Raji (cell line): Measurements from ENCODE around the gene PTPRT.

Experiments used
- POLR2A ChIP-seq: IDR thresholded peaks from 2 replicates; pipeline ENCODE4 v1.6.1; 2011; ENCODE audit warnings: low read depth, low read length, control low read depth; ENCODE audit not compliant: insufficient read depth

The PTPRT gene

GRCh38 chr20:43191946-43192863 is 2.5 kb upstream of the PTPRT start:
- TF ChIP-seq POLR2A, result no peak

DNA sequence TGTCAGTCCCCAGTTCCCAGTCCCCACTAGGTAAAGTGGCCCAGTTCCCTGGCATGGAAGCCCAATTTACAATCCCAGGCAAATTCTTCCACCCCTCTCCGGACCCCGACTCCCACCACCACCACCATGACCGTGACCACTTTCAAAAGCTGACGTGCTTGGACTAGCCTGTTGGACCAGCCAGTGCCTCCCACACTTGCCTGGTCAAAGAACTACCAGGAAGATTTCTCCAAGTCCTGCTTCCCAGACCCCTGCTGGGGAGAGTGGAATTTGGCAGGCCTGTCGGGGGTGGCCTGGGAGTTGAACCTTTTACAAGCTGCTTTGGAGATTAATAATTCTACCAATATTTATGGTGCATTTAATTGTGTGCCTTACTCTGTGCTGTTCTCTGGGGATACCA is 1.4 kb upstream of the PTPRT start:
- TF ChIP-seq POLR2A, result no peak

GRCh38 chr20:43190332-43190953 is 737 bp upstream of the PTPRT start:
- TF ChIP-seq POLR2A, result no peak

GRCh38 chr20:43188861-43189553 is 699 bp downstream of the PTPRT start:
- no peak for TF ChIP-seq POLR2A

DNA sequence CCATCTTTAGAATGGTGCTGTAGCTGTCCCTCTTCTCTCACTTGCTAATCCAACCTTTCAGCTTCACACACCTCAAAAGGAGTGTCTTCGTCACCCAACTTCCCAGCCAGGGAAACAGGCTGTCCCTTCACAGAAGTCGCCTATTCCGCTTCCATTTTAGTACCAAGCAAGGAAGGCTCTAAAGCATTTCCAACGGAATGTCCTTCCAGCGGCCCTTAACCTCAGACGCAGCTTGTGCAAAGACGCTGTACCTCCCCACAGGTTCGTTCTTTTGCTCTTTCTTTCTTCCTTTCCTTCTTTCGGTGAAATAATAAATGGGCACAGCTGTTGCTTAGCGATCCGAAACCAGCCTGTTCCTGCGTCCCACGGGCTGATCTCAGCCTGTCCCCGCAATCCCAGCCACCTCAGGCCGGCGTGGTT is 1.5 kb downstream of the PTPRT start:
- TF ChIP-seq POLR2A, result no peak

DNA sequence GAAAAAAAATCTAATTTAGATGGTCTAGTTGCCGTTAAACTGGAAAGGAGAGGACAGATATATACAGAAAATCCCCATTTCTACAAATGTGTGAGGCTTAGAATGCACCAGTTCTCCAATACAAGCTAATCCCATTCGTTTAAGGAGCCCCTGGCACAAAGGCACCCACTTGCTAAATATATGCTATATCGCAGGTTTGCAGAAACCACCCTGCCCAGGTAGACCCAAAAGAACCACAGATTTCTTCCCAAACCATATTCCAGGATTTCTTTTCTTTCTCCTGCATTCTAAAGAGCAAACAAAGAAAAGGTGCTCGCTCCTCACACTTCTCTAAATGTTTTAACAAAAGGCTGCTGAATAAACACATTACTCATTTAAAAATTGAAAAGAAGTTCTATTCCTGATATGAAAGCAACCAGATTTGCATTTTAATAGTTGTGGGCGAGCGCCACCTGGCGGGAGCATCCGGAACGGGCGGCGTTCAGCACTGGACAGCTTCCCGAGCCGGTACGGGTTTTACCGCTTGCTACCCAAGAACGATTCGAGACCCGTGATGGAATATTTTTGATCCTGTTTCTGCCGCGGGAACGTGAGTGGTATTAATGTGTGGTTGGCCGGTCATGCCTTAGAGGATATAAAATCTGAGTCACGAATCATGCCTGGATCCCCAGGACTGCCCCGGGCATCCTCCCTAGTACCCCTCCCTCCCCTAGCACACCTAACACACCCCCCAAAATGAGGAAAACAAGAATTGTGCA is 2.1 kb downstream of the PTPRT start:
- no peak for TF ChIP-seq POLR2A

DNA sequence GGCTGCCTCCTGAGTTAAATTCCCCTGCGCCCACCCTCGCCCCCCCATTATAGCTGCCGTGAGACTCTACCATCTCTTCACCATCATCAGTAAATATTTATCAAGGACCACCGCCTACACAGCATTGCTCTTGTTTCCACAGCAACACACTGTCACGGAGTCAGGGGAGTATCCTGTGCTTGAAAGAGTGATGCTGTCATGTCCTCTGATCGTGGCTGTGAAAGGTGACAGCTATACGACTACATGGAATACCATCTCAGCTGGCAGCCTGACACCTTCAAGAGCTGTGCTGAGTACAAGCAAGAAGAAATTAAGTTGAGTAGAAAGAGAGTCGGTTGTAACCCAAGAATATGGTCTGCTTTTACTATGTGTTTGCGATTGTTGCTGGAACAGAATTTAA is 3.4 kb downstream of the PTPRT start:
- TF ChIP-seq POLR2A, result no peak

- TF ChIP-seq POLR2A, result no peak
These were observed 3.8 kb downstream of the PTPRT start for GRCh38 chr20:43185901-43186300.

DNA sequence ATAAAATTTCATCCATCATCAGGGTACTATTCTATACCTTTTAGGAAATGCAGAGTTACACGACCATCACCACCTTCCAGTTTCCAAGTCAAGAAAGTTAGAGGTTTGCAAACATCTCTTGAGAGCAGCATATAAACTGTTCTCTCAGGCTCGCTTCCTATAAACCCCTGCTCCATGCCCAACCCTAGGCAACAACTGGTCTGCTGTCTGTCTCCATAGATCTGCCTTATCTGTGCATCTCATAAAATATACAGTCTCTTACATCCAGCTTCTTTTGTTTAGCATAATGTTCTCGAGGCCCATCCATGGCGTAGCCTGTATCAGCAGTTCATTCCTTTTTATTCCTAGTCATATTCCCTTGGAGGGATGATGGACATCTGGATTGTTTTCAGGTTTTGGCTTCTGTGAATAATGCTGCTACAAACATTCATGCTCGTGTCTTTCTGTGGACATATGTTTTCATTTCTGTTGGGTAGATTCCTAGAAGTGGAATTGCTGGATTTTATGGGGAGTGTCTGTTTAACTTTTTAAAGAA is 6.1 kb downstream of the PTPRT start:
- no peak for TF ChIP-seq POLR2A

DNA sequence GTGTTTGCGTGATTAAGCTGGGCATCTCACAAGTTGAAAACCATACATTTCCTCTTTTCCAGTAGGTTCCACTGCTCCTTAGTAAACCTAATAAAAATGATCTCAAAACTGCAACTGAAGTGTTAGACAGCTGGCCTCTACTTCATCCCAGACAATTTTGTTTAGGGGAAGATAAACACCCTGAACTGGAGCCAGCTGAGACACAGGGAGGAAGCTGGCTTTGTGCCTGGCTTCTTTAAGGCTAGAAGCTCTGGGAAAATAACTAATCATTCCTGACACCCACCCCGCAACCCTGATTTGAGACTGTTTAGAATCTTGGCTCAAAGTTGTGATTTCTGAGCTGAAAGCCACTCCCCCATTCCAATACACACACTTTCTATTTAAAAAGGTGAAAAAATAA is 11.6 kb downstream of the PTPRT start:
- no peak for TF ChIP-seq POLR2A

GRCh38 chr20:43176726-43177125 is 13.0 kb downstream of the PTPRT start:
- TF ChIP-seq POLR2A, result no peak

GRCh38 chr20:43171930-43172329 is 17.8 kb downstream of the PTPRT start:
- TF ChIP-seq POLR2A, result no peak

DNA sequence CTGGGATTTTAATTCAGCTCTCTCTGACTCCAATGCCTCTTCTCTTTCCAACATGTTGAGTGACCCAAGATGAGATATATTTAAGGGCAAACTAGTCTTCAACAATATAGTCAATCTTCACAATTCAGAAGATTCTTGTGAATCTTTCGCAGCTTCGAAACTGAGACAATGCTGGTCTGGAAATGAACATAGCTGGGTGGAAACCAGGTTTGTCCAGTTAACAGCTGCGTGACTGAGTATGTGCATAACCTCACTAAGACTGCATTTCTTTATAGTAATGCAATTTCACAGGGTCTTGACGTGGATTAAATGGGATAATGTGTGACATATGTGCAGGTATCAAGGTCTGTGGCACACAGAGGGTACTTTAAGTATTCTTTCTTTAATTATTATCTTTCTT is 18.9 kb downstream of the PTPRT start:
- no peak for TF ChIP-seq POLR2A

- no peak for TF ChIP-seq POLR2A
These were observed 22.1 kb downstream of the PTPRT start for GRCh38 chr20:43167615-43168014.

GRCh38 chr20:43167021-43167420 is 22.7 kb downstream of the PTPRT start:
- no peak for TF ChIP-seq POLR2A
